Activated CD4-positive, alpha-beta T cell treated with anti-CD3 and anti-CD28 coated beads for 1 hour (primary cell): ENCODE data around the gene SV2C.
"Not testable (repeated sequence)": the region's sequence is repeated elsewhere in the genome, so short reads cannot be mapped to it uniquely, and the experiment has no call there.

Source experiments
- DNase-seq: peaks from one replicate; pipeline ENCODE4 v3.0.0-alpha.2; 2020

Gene SV2C

GRCh38 chr5:76082772-76083554 is at the start of gene SV2C:
TSS of gene SV2C (plus strand) at chr5:76083383. CDS start at chr5:76131751, 48,368 bp downstream.
- no peak for DNase-seq

GRCh38 chr5:76037736-76038151 is 45.4 kb upstream of the SV2C start:
- not testable (repeated sequence) for DNase-seq

- DNase-seq = no peak
Measured at GRCh38 chr5:76038212-76038611, 45.0 kb upstream of the SV2C start.

GRCh38 chr5:76040806-76041205 is 42.4 kb upstream of the SV2C start:
- DNase-seq = no peak

- no peak for DNase-seq
Measured at GRCh38 chr5:76041863-76042262, 41.3 kb upstream of the SV2C start.

GRCh38 chr5:76046741-76047140 is 36.4 kb upstream of the SV2C start:
- DNase-seq = no peak

GRCh38 chr5:76050134-76050533 is 33.0 kb upstream of the SV2C start:
- DNase-seq = no peak

- DNase-seq = no peak
Measured at GRCh38 chr5:76062502-76063041, 20.6 kb upstream of the SV2C start.

- no peak for DNase-seq
Measured at GRCh38 chr5:76065258-76065657, 17.9 kb upstream of the SV2C start.

- no peak for DNase-seq
Measured at GRCh38 chr5:76069061-76069735, 14.0 kb upstream of the SV2C start.

- no peak for DNase-seq
Measured at GRCh38 chr5:76074487-76075065, 8.6 kb upstream of the SV2C start.

GRCh38 chr5:76081811-76082771 is 1.1 kb upstream of the SV2C start:
- no peak for DNase-seq

GRCh38 chr5:76083555-76084495 is 642 bp downstream of the SV2C start:
- DNase-seq = no peak

- DNase-seq = no peak
Measured at GRCh38 chr5:76084496-76085242, 1.5 kb downstream of the SV2C start.

GRCh38 chr5:76085243-76085579 is 2.0 kb downstream of the SV2C start:
- DNase-seq = no peak

- DNase-seq = no peak
Measured at GRCh38 chr5:76086095-76086494, 2.9 kb downstream of the SV2C start.

GRCh38 chr5:76089156-76089555 is 6.0 kb downstream of the SV2C start:
- not testable (repeated sequence) for DNase-seq

GRCh38 chr5:76091351-76091750 is 8.2 kb downstream of the SV2C start:
- DNase-seq = no peak

- DNase-seq = no peak
Measured at GRCh38 chr5:76099286-76099702, 16.1 kb downstream of the SV2C start.

GRCh38 chr5:76099756-76100155 is 16.6 kb downstream of the SV2C start:
- no peak for DNase-seq

- no peak for DNase-seq
Measured at GRCh38 chr5:76104027-76104426, 20.8 kb downstream of the SV2C start.
